Glutamatergic neuron (in vitro differentiated cells): ENCODE data around the gene CA7. TPM values are rescaled to one million over a fixed set of nuclear protein-coding genes. Genes with fewer than 3 reads are reported as not detected.

Experiments
- DNase-seq: peaks from one replicate; pipeline ENCODE4 v3.0.0; 2022
- H3K27ac Mint-ChIP-seq: one replicate; pipeline ENCODE4 v1.8.0; 2020; ENCODE audit warnings: mild to moderate bottlenecking, mixed read lengths, inconsistent platforms; ENCODE audit not compliant: unreplicated experiment
- H3K27me3 Mint-ChIP-seq: one replicate; pipeline ENCODE4 v1.8.0; 2020; ENCODE audit warnings: mild to moderate bottlenecking, moderate library complexity, mixed read lengths, inconsistent platforms; ENCODE audit not compliant: unreplicated experiment
- H3K36me3 Mint-ChIP-seq: one replicate; pipeline ENCODE4 v1.8.0; 2020; ENCODE audit warnings: mild to moderate bottlenecking, mixed read lengths, inconsistent platforms; ENCODE audit not compliant: unreplicated experiment
- H3K4me1 Mint-ChIP-seq: one replicate; pipeline ENCODE4 v1.8.0; 2020; ENCODE audit warnings: mild to moderate bottlenecking, low read depth, mixed read lengths, inconsistent platforms; ENCODE audit not compliant: unreplicated experiment
- H3K4me3 Mint-ChIP-seq: one replicate; pipeline ENCODE4 v1.8.0; 2020; ENCODE audit warnings: mild to moderate bottlenecking, mixed read lengths, inconsistent platforms; ENCODE audit not compliant: unreplicated experiment
- H3K9me3 Mint-ChIP-seq: one replicate; pipeline ENCODE4 v1.8.0; 2020; ENCODE audit warnings: mild to moderate bottlenecking, moderate library complexity, mixed read lengths, inconsistent platforms; ENCODE audit not compliant: unreplicated experiment
- CTCF ChIP-seq: fragments of 200-600 bp; sonication (generic); IDR thresholded peaks from one replicate; pipeline ENCODE4 v1.5.0; 2021; ENCODE audit not compliant: partially characterized antibody, unreplicated experiment
- total RNA-seq: library from RNA; stranded (reverse); fragmentation: NEBNext Ultra II Directional; extraction: Animal tissue kit (Norgen Biotek cat#: 25700); gene quantifications from one replicate; pipeline ENCODE4 v1.2.1, GENCODE V29; 2021; ENCODE audit not compliant: unreplicated experiment

The CA7 gene
- total RNA-seq, 1 donor from 2014 or later: 0.64 TPM

- no peak overlapping the region for H3K27ac Mint-ChIP-seq
- peaks cover 13% of the 10 kb centered on the region for H3K27me3 Mint-ChIP-seq
- DNase-seq: no peak
- peaks cover 10% of the 10 kb centered on the region for H3K9me3 Mint-ChIP-seq
- TF ChIP-seq CTCF: no peak
- no peaks in the 10 kb centered on the region for H3K36me3 Mint-ChIP-seq
- H3K4me1 Mint-ChIP-seq: peaks cover 34% of the 10 kb centered on the region
- H3K4me3 Mint-ChIP-seq: no peak overlapping the region
Observed at GRCh38 chr16:66898207-66898606, 54.0 kb downstream of the CA7 start.

- Mint-ChIP-seq H3K4me3 (no peak overlapping the region), H3K27ac (peak overlapping the region; percentile 70), H3K36me3 (no peaks in the 10 kb centered on the region), H3K4me1 (peaks cover 34% of the 10 kb centered on the region), H3K9me3 (peaks cover 10% of the 10 kb centered on the region), H3K27me3 (peaks cover 13% of the 10 kb centered on the region)
- DNase-seq: no peak
- TF ChIP-seq CTCF: no peak
Observed at GRCh38 chr16:66898933-66899309, 54.7 kb downstream of the CA7 start.

GRCh38 chr16:66899310-66899944 lies 55.2 kb downstream of the CA7 start:
- H3K27me3 Mint-ChIP-seq: peaks cover 13% of the 10 kb centered on the region

GRCh38 chr16:66899945-66900710 lies 55.9 kb downstream of the CA7 start:
- Mint-ChIP-seq H3K9me3 (peaks cover 6% of the 10 kb centered on the region), H3K4me1 (peaks cover 34% of the 10 kb centered on the region), H3K27me3 (peaks cover 13% of the 10 kb centered on the region), H3K36me3 (no peaks in the 10 kb centered on the region), H3K27ac (peak overlapping the region; percentile 90), H3K4me3 (peak overlapping the region; percentile 69)
- TF ChIP-seq CTCF: no peak
- DNase-seq: peak; percentile 86

More at GRCh38 chr16:66899310-66899944, 55.2 kb downstream of the CA7 start:
- Mint-ChIP-seq H3K9me3 (peaks cover 9% of the 10 kb centered on the region), H3K4me1 (peaks cover 34% of the 10 kb centered on the region), H3K4me3 (peak overlapping the region; percentile 69), H3K27ac (peak overlapping the region; percentile 90), H3K36me3 (no peaks in the 10 kb centered on the region)
- TF ChIP-seq CTCF: no peak
- no peak for DNase-seq
